GM04503 (cell line): ENCODE measurements around the gene DGKH.
"Not testable (repeated sequence)": the region's sequence is repeated elsewhere in the genome, so short reads cannot be mapped to it uniquely, and the experiment has no call there.

Experiments used
- DNase-seq: peaks from one replicate; pipeline ENCODE4 v3.0.0-alpha.2; 2012; ENCODE audit warnings: low read depth

Gene DGKH

DNA sequence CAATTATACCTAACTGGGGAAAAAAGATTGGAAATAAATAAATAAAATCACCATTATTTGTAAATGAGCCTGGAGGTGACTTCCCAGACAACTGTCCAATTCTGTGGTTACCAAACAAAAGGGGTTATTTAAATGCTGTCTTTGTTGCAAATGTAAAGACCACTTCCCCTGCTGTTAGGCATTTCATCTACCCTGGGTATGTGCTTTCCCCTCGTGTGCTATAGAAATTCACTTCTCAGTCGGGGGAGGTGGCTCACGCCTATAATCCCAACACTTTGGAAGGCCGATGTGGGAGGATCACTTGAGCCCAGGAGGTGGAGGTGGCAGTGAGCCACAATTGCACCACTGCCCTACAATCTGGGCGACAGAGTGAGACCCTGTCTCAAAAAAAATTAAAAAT lies 121.6 kb downstream of the DGKH start:
- DNase-seq = no peak

- no peak for DNase-seq
Measured at GRCh38 chr13:42173789-42174343, 125.4 kb downstream of the DGKH start.

- no peak for DNase-seq
Measured at GRCh38 chr13:42174344-42175162, 126.1 kb downstream of the DGKH start.

DNA sequence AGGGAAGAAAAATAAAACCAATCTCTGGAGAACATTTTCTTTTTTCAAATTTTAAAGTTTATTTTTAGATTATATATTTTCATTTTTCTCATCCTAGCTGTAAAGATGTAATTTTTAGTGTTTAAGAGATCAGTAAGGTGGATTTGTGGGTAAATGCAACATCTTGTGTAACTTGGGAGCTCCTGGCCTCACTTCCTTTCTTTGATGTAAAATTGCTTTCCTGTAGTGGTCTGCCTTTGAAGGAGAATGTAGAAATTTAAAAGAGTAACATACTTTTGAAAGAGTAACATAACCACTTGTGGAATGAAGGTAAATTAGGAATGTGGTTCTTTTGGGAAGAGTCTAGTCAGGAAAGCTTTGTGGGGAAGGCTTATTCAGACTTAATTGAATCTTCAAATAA lies 127.8 kb downstream of the DGKH start:
- no peak for DNase-seq

DNA sequence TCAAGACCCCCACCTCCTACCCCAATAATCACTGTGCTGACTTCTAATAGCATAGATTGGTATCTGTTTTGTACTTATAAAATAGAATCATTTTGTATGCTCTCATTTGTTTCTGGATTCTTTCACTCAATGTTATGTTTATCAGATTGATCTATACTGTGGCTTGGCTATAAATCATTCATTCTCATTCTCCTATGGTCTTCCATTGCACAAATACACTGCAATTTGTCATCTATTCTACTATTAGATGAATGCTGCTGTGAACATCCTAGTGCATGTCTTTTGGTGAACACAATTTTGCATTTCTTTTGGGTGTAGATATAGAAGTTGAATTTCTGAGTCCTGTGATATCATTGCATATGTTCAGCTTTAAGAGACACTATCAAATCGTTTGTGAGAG lies 128.7 kb downstream of the DGKH start:
- DNase-seq = no peak

- no peak for DNase-seq
Measured at GRCh38 chr13:42181381-42181953, 133.0 kb downstream of the DGKH start.

DNA sequence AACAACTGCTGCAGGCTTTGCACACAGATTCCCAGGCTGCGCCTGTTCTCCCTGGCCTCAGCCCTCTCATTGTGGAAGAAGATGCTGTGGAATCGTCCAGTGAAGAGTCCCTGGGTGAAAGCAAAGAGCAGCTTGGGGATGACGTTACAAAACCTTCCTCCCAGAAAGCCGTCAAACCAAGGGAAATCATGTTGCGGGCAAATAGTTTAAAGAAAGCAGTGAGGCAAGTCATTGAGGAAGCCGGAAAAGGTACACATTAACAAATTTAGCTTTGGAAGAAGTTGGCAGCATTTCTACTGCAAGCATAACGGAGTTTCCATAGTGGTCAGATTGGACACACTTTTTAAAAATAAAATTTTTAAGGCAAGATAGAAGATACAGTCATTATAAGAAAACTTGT lies 140.6 kb downstream of the DGKH start:
- DNase-seq = no peak

DNA sequence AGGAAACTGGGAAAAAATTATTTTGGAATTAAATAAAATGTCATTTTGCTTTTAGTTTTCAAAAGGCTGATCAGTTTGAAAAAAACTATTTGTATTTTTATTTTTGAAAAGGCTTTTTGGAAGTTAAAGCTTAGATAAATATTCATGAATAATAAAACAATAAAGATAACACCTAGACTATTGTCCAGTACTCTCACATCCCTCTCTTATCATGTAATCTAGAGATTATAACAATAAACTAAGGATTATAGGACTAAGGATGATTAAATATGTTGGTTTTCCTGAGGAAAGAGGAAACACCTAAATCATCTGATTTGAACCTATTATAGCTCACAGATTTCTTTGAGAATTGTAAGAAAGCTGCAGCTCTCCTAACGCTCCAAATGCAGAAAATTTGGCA lies 142.1 kb downstream of the DGKH start:
- no peak for DNase-seq

- DNase-seq = no peak
Measured at GRCh38 chr13:42211704-42212464, 163.4 kb downstream of the DGKH start.

GRCh38 chr13:42214446-42214845 lies 166.0 kb downstream of the DGKH start:
- DNase-seq = no peak

DNA sequence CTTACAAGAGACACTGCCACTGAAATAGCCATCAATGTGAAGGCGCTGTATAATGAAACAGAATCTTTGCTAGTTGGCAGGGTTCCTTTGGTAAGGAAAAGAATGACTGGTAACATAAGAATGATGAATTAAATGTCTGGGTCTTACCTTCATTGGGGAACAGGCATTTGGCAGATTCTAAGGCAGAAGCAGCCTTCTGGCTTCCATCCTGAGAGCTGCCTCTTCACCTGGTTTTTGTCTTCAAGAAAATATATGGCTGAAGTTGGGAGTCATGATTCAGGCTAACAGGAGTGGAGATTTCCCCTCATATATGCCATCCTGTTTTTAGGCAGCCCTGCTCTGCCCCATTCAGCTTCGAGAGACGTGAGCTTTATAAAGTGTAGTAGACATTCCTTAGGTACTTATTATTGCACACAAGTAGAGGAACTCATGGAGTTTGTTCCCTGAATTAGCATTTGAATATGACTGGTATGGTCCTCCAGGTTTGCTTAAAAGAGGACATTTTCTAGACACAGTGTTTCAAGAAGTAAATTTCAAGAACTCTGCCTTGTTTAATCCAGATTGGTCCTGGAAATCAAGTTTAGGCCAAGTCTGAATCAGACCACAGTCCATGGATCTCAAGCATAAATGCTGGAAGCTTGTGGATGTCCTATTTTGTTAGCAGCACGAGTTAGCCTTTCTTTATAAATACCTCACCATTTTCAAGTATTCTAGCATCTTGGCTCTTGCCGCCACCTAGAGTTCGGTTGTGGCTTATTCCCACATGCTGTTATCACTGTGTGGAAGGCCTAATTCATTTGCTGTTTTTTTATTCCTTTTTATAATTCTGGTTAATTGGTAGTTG lies 167.4 kb downstream of the DGKH start:
- DNase-seq = no peak

DNA sequence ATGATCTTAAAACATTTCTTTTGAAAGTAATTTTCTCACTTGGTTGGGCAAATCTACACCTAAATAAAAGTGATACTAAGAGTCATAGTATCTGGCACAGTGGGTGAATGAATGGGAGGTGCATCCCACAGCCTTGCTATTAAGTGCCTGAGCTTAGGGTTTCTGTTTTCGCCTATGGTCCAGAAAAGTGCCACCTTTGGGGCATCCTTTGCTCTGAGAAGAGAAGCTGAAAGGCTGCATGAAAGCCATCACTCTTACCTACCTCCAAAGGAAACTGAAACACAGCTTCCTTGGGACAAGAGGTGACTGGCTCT lies 167.9 kb downstream of the DGKH start:
- no peak for DNase-seq

DNA sequence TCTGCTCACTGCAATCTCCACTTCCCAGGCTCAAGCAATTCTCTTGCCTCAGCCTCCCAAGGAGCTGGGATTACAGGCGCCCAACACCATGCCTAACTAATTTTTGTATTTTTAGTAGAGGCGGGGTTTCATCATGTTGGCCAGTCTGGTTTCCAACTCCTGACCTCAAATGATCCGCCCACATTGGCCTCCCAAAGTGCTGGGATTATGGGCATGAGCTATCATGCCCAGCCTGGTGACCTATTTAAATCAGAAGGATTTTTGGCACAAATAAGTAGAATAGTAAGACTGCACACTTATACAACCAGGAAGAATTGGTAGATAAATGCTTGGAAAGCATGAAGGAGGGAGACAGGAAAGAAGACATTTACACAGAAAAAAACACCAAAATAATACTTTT lies 170.1 kb downstream of the DGKH start:
- DNase-seq = no peak

- DNase-seq = no peak
Measured at GRCh38 chr13:42219051-42219450, 170.6 kb downstream of the DGKH start.

GRCh38 chr13:42219876-42220275 lies 171.4 kb downstream of the DGKH start:
- DNase-seq = no peak

GRCh38 chr13:42221121-42221765 lies 172.8 kb downstream of the DGKH start:
- DNase-seq = no peak

GRCh38 chr13:42223681-42224080 lies 175.2 kb downstream of the DGKH start:
- no peak for DNase-seq

DNA sequence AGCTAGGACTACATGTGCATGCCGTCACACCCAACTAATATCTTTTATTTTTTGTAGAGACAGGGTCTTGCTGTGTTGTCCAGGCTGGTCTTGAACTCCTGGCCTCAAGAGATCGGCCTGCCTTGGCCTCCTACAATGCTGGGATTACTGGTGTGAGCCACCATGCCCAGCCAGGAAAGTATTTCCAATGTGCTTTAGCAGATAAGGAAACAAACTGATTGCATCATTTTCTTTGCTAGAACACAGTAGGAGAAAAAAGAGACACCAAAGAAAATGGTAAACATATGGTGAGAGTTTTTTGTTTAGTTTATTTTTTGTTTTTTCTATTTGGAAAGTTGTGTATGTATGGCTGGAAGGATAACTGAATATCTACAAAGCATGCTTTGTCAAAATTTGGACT lies 176.6 kb downstream of the DGKH start:
- DNase-seq = no peak

- DNase-seq = not testable (repeated sequence)
Measured at GRCh38 chr13:42226759-42227158, 178.3 kb downstream of the DGKH start.

DNA sequence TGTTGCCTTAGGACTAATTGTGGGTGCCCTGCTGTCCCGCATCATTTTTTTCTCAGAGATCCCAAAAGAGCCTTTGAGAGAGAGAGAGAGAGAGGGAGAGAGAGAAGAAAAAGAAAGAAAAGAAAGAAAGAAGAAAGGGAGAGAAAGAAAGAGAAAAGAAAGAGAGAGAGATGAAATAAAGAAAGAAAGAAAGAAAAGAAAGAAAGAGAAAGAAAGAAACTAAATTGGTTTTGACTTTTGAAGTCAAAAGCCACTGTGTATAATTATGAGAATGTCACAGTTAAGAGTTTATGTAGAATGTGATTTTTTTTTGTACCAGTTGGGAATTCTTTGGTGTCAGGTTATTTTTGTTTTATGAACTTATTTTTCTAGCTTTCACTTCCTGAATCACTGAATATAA lies 180.1 kb downstream of the DGKH start:
- DNase-seq = no peak

- DNase-seq = no peak
Measured at GRCh38 chr13:42229287-42229686, 180.8 kb downstream of the DGKH start.

DNA sequence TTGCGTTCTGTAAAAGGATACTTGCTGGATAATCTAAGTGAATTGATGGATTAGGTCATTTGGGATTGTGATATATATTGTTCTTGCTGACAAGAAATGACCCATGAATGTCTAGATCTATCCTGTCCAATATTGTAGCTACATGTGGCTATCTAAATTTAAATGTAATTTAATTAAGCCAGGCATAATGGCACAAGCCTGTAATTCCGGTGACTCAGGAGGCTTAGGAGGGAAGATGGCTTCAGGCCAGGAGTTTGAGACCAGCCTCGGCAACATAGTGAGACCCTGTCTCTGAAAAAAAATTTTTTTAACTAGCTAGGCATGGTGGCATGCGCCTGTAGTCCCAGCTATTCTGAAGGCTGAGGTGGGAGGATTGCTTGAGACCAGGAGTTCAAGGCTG lies 184.2 kb downstream of the DGKH start:
- DNase-seq = no peak
